ENCODE data around the gene LILRA6.

Gene LILRA6

GRCh38 chr19:54189145-54189734, 53.4 kb downstream of the LILRA6 start, which contains the start of gene MBOAT7:
TSS of gene MBOAT7 (minus strand) at chr19:54189580. CDS start at chr19:54188508, 1,072 bp downstream.
- H3K4me3 ChIP-seq (ENCODE audit: low read depth, low read length): peak within 1 kb of the TSS; percentile 77

GRCh38 chr19:54188215-54188871, 54.2 kb downstream of the LILRA6 start:
- peak overlapping the region; percentile 39 for H3K4me3 ChIP-seq (ENCODE audit: low read depth, low read length)

- no peak overlapping the region for H3K4me3 ChIP-seq (ENCODE audit: low read depth, low read length)
Observed at GRCh38 chr19:54186934-54187381, 55.6 kb downstream of the LILRA6 start.

All from iPS-11a (cell line).